Heart left ventricle (tissue), 13 donors: ENCODE data around the gene BAG1.

Source experiments
- CTCF ChIP-seq, 12 donors: fragments of 200-600 bp; sonication (generic) in 4 of 12; IDR thresholded peaks; one replicate each; pipeline versions ENCODE4 v1.5.0 to v1.8.0; 2018 to 2022; ENCODE audit warnings: antibody characterized with exemption in 12 of 12, mild to moderate bottlenecking in 5 of 12
- POLR2A ChIP-seq, 2 donors: fragments of 450-650 bp; IDR thresholded peaks; one replicate each; pipeline ENCODE4 v1.6.1; 2017; ENCODE audit warnings: antibody characterized with exemption in 2 of 2, mild to moderate bottlenecking in 2 of 2, moderate library complexity in 2 of 2
- donor health status: ischemic (EF 13 %, LVEDD 7.1; RV severe dilation, severe dysfunction).
- donor health status: DM: no; HTN: yes; CAD: no.
- donor health status: DM: no; HTN: no; CAD: no.
- donor health status: ischemic (EF 25% LVEDD 6.9; RV normal size, moderate dysfunction).
- donor health status: ischemic (EF 25% LVEDD 5.7; RV mildly dilated, moderate dysfunction).
- donor health status: ischemic (EF 35%, LVEDD 5.7; RV mildly dilated, moderate dysfunction).
- donor health status: nonischemic (EF 11% LVEDD 7.7; RV severe dilation, severe dysfunction).
- donor health status: DM: yes; HTN: yes; CAD: no.
- donor health status: PGD.
- donor health status: ischemic (EF 29% LVEDD 5.4; RV normal size, mild dysfunction).
- donor health status: nonischemic (EF 23%, LVEDD 6.1; RV moderate dilation, normal function).

GRCh38 chr9:33310748-33311147 lies 46.2 kb upstream of the BAG1 start:
- no peak for TF ChIP-seq CTCF (IDR thresholded peaks at IDR 0.05)
- no peak for TF ChIP-seq POLR2A (IDR thresholded peaks at IDR 0.05)
